ENCODE data around the gene BTG3.
A peak's percentile ranks its signal among the peaks of the same experiment; 100 is the strongest.

GRCh38 chr21:17613242-17613676 lies 558 bp upstream of the BTG3 start:
- peak in 1 of 3 donors; percentile 20 for TF ChIP-seq CTCF (IDR thresholded peaks at IDR 0.05)
- no peak for TF ChIP-seq POLR2A (IDR thresholded peaks at IDR 0.05)
- TF ChIP-seq POLR2AphosphoS5 (IDR thresholded peaks at IDR 0.05), result no peak
